ENCODE results near the gene HAAO. TPM values are rescaled to one million over a fixed set of nuclear protein-coding genes. Genes with fewer than 3 reads are reported as not detected.

Gene HAAO
- total and polyA plus RNA-seq, 2 of the 13 experiments (the other 11 are each of a cell fraction or from before 2014, with no cell fraction given), result 36.1 to 42.7 TPM

- TF ChIP-seq ZBTB2 (CRISPR knock-in tag; IDR thresholded peaks at IDR 0.05; ENCODE audit: low read depth) (no peak), ZNF234 (CRISPR knock-in tag; conservative IDR thresholded peaks at IDR 0.05) (no peak), BRD4 (CRISPR knock-in tag; IDR thresholded peaks at IDR 0.05) (no peak), ZNF609 (CRISPR knock-in tag; IDR thresholded peaks at IDR 0.05; ENCODE audit: borderline replicate concordance) (peak; percentile 61), REL (CRISPR knock-in tag; conservative IDR thresholded peaks at IDR 0.05) (0 out of 2 replicates have a peak, but pooled peaks have one; percentile 9), ZNF891 (CRISPR knock-in tag; IDR thresholded peaks at IDR 0.05) (no peak), JARID2 (CRISPR knock-in tag; IDR thresholded peaks at IDR 0.05; ENCODE audit: insufficient replicate concordance) (no peak), E2F5 (CRISPR knock-in tag; conservative IDR thresholded peaks at IDR 0.05) (no peak; the same call in 1 of the 2 replicates), ZNF574 (CRISPR knock-in tag; IDR thresholded peaks at IDR 0.05) (peak; percentile 83), ZBTB21 (CRISPR knock-in tag; IDR thresholded peaks at IDR 0.05) (no peak), GLI4 (CRISPR knock-in tag; IDR thresholded peaks at IDR 0.05; ENCODE audit: borderline replicate concordance) (no peak), BCL3 (CRISPR knock-in tag; IDR thresholded peaks at IDR 0.05) (no peak), ZNF780A (CRISPR knock-in tag; IDR thresholded peaks at IDR 0.05) (no peak), ZNF878 (CRISPR knock-in tag; IDR thresholded peaks at IDR 0.05) (peak; percentile 45; the same call in 1 of the 2 replicates), KLF15 (CRISPR knock-in tag; IDR thresholded peaks at IDR 0.05; ENCODE audit: borderline replicate concordance) (no peak), FOXO1 (CRISPR knock-in tag; IDR thresholded peaks at IDR 0.05) (no peak)
Measured at GRCh38 chr2:42794271-42795046, 2.1 kb upstream of the HAAO start (continued).
